GM12801 (cell line): ENCODE results near the gene NACC2.

ENCODE experiments used
- CTCF ChIP-seq: IDR thresholded peaks from one replicate; pipeline ENCODE4 v1.5.1; 2011; ENCODE audit warnings: control low read depth; ENCODE audit not compliant: insufficient read length; ENCODE audit errors: extremely low read depth

Gene NACC2

GRCh38 chr9:136044971-136045594 is 50.0 kb downstream of the NACC2 start:
- no peak for TF ChIP-seq CTCF

DNA sequence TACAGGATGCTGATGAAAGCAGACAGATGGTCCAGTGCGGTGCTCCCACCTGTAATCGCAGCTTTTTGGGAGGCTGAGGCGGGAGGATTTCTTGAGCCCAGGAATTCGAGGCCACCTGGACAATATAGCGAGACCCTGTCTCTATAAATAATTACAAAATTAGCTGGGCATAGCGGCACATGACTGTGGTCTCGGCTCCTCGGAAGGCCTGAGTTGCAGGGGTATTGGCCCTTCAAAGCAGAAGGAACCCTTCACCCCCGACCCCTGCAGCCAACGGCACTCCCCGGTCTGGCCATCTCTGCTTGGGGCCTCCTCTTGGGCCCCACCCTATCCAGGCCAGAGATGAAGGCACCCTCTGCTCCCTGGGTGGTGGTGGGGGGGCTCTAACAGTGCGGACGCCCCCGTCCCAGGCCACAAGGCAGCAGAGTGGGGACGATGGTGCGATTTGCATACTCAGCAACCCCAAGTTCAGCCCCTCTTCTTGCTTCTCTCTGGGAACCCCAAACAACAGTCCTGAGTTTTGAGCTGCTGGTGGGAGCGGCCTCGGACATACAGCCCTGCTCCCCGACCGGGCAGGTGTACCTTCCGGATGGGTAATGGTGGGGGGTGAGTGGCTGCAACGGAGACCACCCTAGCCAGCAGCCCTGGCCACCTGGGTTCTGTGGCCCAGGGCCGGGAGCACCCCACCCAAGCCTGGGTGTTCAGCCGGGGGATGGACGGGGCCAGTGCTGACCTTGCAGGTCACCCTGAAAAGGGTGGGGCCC is 50.7 kb downstream of the NACC2 start:
- TF ChIP-seq CTCF, result no peak

GRCh38 chr9:136043441-136043991 is 51.6 kb downstream of the NACC2 start:
- TF ChIP-seq CTCF, result no peak

DNA sequence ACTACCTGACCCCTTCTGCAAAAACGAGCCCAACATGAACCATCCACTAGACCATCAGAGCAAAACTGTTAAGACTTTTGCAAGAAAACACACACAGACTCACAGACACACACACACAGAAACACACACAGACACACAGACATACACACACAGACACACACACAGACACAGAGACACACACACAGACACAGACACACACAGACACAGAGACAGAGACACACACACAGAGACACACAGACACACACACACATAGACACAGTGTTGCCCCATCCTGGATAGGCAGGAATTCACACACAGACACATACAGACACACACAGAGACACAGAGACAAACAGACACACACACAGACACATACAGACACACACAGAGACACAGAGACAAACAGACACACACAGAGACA is 52.5 kb downstream of the NACC2 start:
- TF ChIP-seq CTCF, result no peak

- TF ChIP-seq CTCF, result no peak
Observed at GRCh38 chr9:136039488-136039887, 55.6 kb downstream of the NACC2 start.

DNA sequence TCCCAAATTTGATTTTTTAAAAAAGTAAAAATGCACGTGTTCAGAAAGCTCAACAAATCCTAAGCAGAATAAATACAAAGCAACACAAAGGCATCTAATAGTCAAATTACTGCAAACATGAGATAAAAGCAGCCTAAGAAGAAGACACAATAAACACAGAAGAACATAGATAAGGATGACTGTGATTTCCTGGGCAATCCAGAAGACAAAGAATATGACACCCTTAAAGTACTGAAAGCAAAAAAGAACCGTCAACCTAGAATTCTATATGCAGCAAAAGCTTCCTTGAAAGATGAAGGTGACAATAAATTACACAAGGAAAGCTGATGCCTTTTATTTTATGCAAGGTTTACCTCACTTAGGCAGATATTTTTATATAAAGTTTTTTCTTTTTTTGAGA is 58.2 kb downstream of the NACC2 start:
- TF ChIP-seq CTCF, result no peak

- TF ChIP-seq CTCF, result no peak
Observed at GRCh38 chr9:136036050-136036449, 59.0 kb downstream of the NACC2 start.
